ENCODE results near the gene PRR15L. TPM values are rescaled to one million over a fixed set of nuclear protein-coding genes. Genes with fewer than 3 reads are reported as not detected.

Gene PRR15L
- total and polyA plus RNA-seq, 2 donors (not counting 1 experiment from before 2014, with no cell fraction given) = not detected

DNA sequence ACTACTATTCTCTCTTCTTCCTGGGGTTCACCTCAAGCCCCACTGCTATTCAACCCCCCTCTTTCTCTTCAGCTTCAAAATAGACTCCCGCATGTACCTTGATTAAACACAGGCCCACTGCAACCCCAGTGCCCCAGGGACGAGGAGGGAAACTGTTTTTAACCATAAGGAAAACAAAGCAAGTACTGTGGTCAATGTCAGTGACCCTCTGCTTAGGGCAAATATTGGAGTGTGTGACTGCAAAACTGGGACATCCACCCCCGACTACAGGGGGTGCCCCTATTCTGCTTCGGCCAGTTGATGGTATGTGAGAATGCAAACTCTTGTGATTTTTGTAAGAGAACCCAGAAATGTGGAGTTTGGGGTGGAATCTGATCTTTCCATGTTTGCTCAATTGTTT lies 25.8 kb downstream of the PRR15L start:
- Histone ChIP-seq H3K9ac (ENCODE audit: insufficient read depth, low read length) (no peak overlapping the region), H3K4me3 (replicated peaks in 1 of 4; ENCODE audit: control extremely low read depth in 1 of 4, insufficient read depth in 1 of 4, low read depth in 3 of 4, low read length in 4 of 4) (no peak overlapping the region), H3K4me1 (ENCODE audit: control insufficient read depth, extremely low read depth, insufficient read depth, low read length) (peaks cover 5% of the 10 kb centered on the region), H3K79me2 (ENCODE audit: control insufficient read depth, insufficient read depth, low read length) (no peaks in the 10 kb centered on the region), H3K36me3 (ENCODE audit: control insufficient read depth, insufficient read depth, low read length) (peaks cover 2% of the 10 kb centered on the region), H4K20me1 (ENCODE audit: control insufficient read depth, extremely low read depth, insufficient read depth, low read length) (no peaks in the 10 kb centered on the region), H2AFZ (ENCODE audit: low read length) (no peak overlapping the region), H3K4me2 (ENCODE audit: extremely low read depth, insufficient read depth, low read length) (no peak overlapping the region), H3K9me3 (ENCODE audit: control insufficient read depth, insufficient read depth, low read depth, low read length) (no peaks in the 10 kb centered on the region), H3K27me3 (ENCODE audit: control insufficient read depth, insufficient read depth, low read length) (no peaks in the 10 kb centered on the region), H3K27ac (ENCODE audit: insufficient read depth, low read length) (no peak overlapping the region)
- no peak for DNase-seq (ENCODE audit: low read depth in 2 of 2)
- no peak for TF ChIP-seq EZH2 (IDR thresholded peaks at IDR 0.05; ENCODE audit: low read length, missing control alignments)
- TF ChIP-seq, protein P1, sequence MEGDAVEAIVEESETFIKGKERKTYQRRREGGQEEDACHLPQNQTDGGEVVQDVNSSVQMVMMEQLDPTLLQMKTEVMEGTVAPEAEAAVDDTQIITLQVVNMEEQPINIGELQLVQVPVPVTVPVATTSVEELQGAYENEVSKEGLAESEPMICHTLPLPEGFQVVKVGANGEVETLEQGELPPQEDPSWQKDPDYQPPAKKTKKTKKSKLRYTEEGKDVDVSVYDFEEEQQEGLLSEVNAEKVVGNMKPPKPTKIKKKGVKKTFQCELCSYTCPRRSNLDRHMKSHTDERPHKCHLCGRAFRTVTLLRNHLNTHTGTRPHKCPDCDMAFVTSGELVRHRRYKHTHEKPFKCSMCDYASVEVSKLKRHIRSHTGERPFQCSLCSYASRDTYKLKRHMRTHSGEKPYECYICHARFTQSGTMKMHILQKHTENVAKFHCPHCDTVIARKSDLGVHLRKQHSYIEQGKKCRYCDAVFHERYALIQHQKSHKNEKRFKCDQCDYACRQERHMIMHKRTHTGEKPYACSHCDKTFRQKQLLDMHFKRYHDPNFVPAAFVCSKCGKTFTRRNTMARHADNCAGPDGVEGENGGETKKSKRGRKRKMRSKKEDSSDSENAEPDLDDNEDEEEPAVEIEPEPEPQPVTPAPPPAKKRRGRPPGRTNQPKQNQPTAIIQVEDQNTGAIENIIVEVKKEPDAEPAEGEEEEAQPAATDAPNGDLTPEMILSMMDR (conservative IDR thresholded peaks at IDR 0.05 in 1 of 2, IDR thresholded peaks at IDR 0.05 in 1 of 2; ENCODE audit: low read depth in 1 of 2, low read length in 2 of 2) = no peak

DNA sequence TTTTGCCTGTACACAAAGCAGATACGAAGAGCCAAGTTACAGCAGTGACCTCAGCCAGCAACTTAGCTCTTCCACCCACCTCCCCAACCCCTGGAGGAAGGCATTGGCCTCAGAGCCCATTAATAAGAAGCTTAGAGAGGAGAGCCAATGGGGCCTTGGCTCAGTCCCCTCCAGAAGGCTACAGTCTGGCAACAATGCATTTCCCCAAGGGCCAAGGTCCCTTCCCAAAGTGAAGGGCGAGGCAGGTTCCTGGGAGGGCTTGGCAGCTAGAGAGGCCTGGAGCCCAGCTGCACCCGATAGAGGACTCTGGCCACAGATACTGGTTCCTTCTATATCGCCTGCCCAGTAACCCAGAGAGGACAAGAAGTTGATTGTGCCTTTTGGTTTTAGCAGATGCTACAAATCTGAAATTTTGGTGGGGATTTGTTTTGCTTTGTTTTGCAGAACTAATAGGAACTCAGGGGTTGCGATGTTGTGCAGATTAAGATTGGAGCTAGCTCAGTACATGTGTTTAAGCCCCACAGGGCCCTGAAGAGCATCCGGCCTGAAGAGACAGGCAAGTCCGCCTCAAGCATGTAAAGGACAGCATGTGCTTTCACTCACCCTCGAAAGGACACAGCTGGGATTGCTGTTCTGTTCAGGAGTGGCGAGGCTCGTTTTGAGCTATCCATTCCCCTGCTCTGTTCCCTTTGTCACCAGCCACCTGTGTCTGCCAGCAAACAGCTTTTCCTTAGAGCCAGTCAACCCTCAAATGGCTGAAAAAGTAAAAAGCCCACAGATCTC lies 28.3 kb downstream of the PRR15L start:
- no peak overlapping the region for H3K4me2 ChIP-seq (ENCODE audit: extremely low read depth, insufficient read depth, low read length)
- H3K4me1 ChIP-seq (ENCODE audit: control insufficient read depth, extremely low read depth, insufficient read depth, low read length) = no peaks in the 10 kb centered on the region
- no peak overlapping the region for H3K4me3 ChIP-seq (replicated peaks in 1 of 4; ENCODE audit: control extremely low read depth in 1 of 4, insufficient read depth in 1 of 4, low read depth in 3 of 4, low read length in 4 of 4)
- H3K9me3 ChIP-seq (ENCODE audit: control insufficient read depth, insufficient read depth, low read depth, low read length) = no peaks in the 10 kb centered on the region
- no peak for DNase-seq (ENCODE audit: low read depth in 2 of 2)
- H3K27me3 ChIP-seq (ENCODE audit: control insufficient read depth, insufficient read depth, low read length) = no peaks in the 10 kb centered on the region
- H3K27ac ChIP-seq (ENCODE audit: insufficient read depth, low read length) = no peak overlapping the region
- no peaks in the 10 kb centered on the region for H4K20me1 ChIP-seq (ENCODE audit: control insufficient read depth, extremely low read depth, insufficient read depth, low read length)
- no peak overlapping the region for H2AFZ ChIP-seq (ENCODE audit: low read length)
- no peak overlapping the region for H3K9ac ChIP-seq (ENCODE audit: insufficient read depth, low read length)
- H3K79me2 ChIP-seq (ENCODE audit: control insufficient read depth, insufficient read depth, low read length) = no peaks in the 10 kb centered on the region
- H3K36me3 ChIP-seq (ENCODE audit: control insufficient read depth, insufficient read depth, low read length) = peaks cover 6% of the 10 kb centered on the region
- TF ChIP-seq EZH2 (IDR thresholded peaks at IDR 0.05; ENCODE audit: low read length, missing control alignments) = no peak
- TF ChIP-seq, protein P1 (conservative IDR thresholded peaks at IDR 0.05 in 1 of 2, IDR thresholded peaks at IDR 0.05 in 1 of 2; ENCODE audit: low read depth in 1 of 2, low read length in 2 of 2) = no peak

DNA sequence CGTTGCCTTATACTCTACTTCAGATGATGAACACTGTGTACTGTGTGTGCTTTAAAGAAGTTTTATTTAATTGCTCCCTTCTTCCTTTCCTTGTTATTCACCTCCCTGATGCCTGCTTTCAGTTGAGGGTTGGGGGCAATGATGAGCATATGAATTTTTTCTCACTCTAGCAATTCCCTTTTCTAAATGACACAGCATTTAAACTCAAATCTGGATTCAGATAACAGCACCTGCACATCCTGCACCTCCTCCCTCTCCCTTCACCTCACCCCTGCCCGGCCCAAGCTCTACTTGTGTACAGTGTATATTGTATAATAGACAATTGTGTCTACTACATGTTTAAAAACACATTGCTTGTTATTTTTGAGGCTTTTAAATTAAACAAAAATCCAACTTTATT lies 29.3 kb downstream of the PRR15L start:
- no peak overlapping the region for H3K27ac ChIP-seq (ENCODE audit: insufficient read depth, low read length)
- no peak overlapping the region for H3K4me3 ChIP-seq (replicated peaks in 1 of 4; ENCODE audit: control extremely low read depth in 1 of 4, insufficient read depth in 1 of 4, low read depth in 3 of 4, low read length in 4 of 4)
- peaks cover 6% of the 10 kb centered on the region for H3K36me3 ChIP-seq (ENCODE audit: control insufficient read depth, insufficient read depth, low read length)
- no peak overlapping the region for H2AFZ ChIP-seq (ENCODE audit: low read length)
- no peak for TF ChIP-seq EZH2 (IDR thresholded peaks at IDR 0.05; ENCODE audit: low read length, missing control alignments)
- TF ChIP-seq, protein P1 (conservative IDR thresholded peaks at IDR 0.05 in 1 of 2, IDR thresholded peaks at IDR 0.05 in 1 of 2; ENCODE audit: low read depth in 1 of 2, low read length in 2 of 2) = no peak
- H3K79me2 ChIP-seq (ENCODE audit: control insufficient read depth, insufficient read depth, low read length) = no peaks in the 10 kb centered on the region
- H3K4me2 ChIP-seq (ENCODE audit: extremely low read depth, insufficient read depth, low read length) = no peak overlapping the region
- H3K27me3 ChIP-seq (ENCODE audit: control insufficient read depth, insufficient read depth, low read length) = no peaks in the 10 kb centered on the region
- no peak overlapping the region for H3K9ac ChIP-seq (ENCODE audit: insufficient read depth, low read length)
- no peak for DNase-seq (ENCODE audit: low read depth in 2 of 2)
- H3K4me1 ChIP-seq (ENCODE audit: control insufficient read depth, extremely low read depth, insufficient read depth, low read length) = no peaks in the 10 kb centered on the region
- H3K9me3 ChIP-seq (ENCODE audit: control insufficient read depth, insufficient read depth, low read depth, low read length) = no peaks in the 10 kb centered on the region
- H4K20me1 ChIP-seq (ENCODE audit: control insufficient read depth, extremely low read depth, insufficient read depth, low read length) = no peaks in the 10 kb centered on the region
